SK-N-SH treated with all-trans-retinoic acid at 6 μM for 48 hours (cell line): Measurements from ENCODE around the gene GFI1B.

Experiments used
- ATAC-seq: fragments of 200-7000 bp; cut with Tn5 transposase; 3 replicates; pipeline ENCODE4 v1.9.1; 2020; ENCODE audit warnings: mild to moderate bottlenecking, moderate library complexity
- ARNTL ChIP-seq: fragments of 450-650 bp; formaldehyde crosslinking; IDR thresholded peaks from 2 replicates; pipeline ENCODE4 v1.5.0; 2020; ENCODE audit warnings: low read depth, mild to moderate bottlenecking, moderate library complexity, borderline replicate concordance
- BACH2 ChIP-seq: fragments of 250-450 bp; sonication (Bioruptor Pico); IDR thresholded peaks from 2 replicates; pipeline ENCODE4 v1.9.0; 2021; ENCODE audit warnings: mild to moderate bottlenecking, borderline replicate concordance
- CSDC2 ChIP-seq: fragments of 250-450 bp; sonication (Bioruptor Pico); IDR thresholded peaks from 2 replicates; pipeline ENCODE4 v1.5.0; 2020; ENCODE audit warnings: mild to moderate bottlenecking, moderate library complexity
- CSRNP3 ChIP-seq: fragments of 250-450 bp; sonication (Bioruptor Pico); IDR thresholded peaks from 2 replicates; pipeline ENCODE4 v1.5.1; 2021; ENCODE audit warnings: mild to moderate bottlenecking, moderate library complexity
- ESRRG ChIP-seq: fragments of 250-450 bp; sonication (Bioruptor Pico); IDR thresholded peaks from 2 replicates; pipeline ENCODE4 v1.6.1; 2021; ENCODE audit warnings: mild to moderate bottlenecking
- GLIS3 ChIP-seq: fragments of 250-450 bp; sonication (Bioruptor Pico); IDR thresholded peaks from 2 replicates; pipeline ENCODE4 v1.5.0; 2020; ENCODE audit warnings: mild to moderate bottlenecking, moderate library complexity
- ISL1 ChIP-seq: fragments of 250-450 bp; sonication (Bioruptor Pico); IDR thresholded peaks from 2 replicates; pipeline ENCODE4 v2.1.2; 2022; ENCODE audit warnings: mild to moderate bottlenecking, moderate library complexity
- OSR1 ChIP-seq: fragments of 250-450 bp; sonication (Bioruptor Pico); IDR thresholded peaks from 2 replicates; pipeline ENCODE4 v1.8.0; 2022; ENCODE audit warnings: moderate library complexity, mild to moderate bottlenecking, inconsistent platforms
- PATZ1 ChIP-seq: fragments of 250-450 bp; sonication (Bioruptor Pico); IDR thresholded peaks from 2 replicates; pipeline ENCODE4 v1.8.0; 2020; ENCODE audit warnings: mild to moderate bottlenecking, moderate library complexity, borderline replicate concordance
- PPARA ChIP-seq: fragments of 250-450 bp; sonication (Bioruptor Pico); IDR thresholded peaks from 2 replicates; pipeline ENCODE4 v1.5.0; 2020; ENCODE audit warnings: mild to moderate bottlenecking, borderline replicate concordance
- RARB ChIP-seq: fragments of 250-450 bp; sonication (Bioruptor Pico); IDR thresholded peaks from 2 replicates; pipeline ENCODE4 v1.8.0; 2021; ENCODE audit warnings: mild to moderate bottlenecking, moderate library complexity
- SNAI2 ChIP-seq: fragments of 250-450 bp; sonication (Bioruptor Pico); IDR thresholded peaks from 2 replicates; pipeline ENCODE4 v1.5.0; 2020; ENCODE audit warnings: mild to moderate bottlenecking, moderate library complexity
- TCF4 ChIP-seq: fragments of 250-450 bp; sonication (Bioruptor Pico); IDR thresholded peaks from 2 replicates; pipeline ENCODE4 v1.8.0; 2021; ENCODE audit warnings: mild to moderate bottlenecking, moderate library complexity, borderline replicate concordance
- TSHZ2 ChIP-seq: fragments of 250-450 bp; sonication (Bioruptor Pico); IDR thresholded peaks from 2 replicates; pipeline ENCODE4 v1.5.0; 2020; ENCODE audit warnings: mild to moderate bottlenecking, moderate library complexity
- ZC3H10 ChIP-seq: fragments of 250-450 bp; sonication (Bioruptor Pico); IDR thresholded peaks from 2 replicates; pipeline ENCODE4 v1.5.1; 2021; ENCODE audit warnings: mild to moderate bottlenecking, moderate library complexity
- ZFP3 ChIP-seq: fragments of 250-450 bp; sonication (Bioruptor Pico); IDR thresholded peaks from 2 replicates; pipeline ENCODE4 v1.5.0; 2020; ENCODE audit warnings: mild to moderate bottlenecking, moderate library complexity
- ZFP30 ChIP-seq: fragments of 450-650 bp; formaldehyde crosslinking; IDR thresholded peaks from 2 replicates; pipeline ENCODE4 v1.5.0; 2022; ENCODE audit warnings: mild to moderate bottlenecking, moderate library complexity
- ZNF565 ChIP-seq: fragments of 450-650 bp; formaldehyde crosslinking; conservative IDR thresholded peaks from 2 replicates; pipeline ENCODE4 v1.5.0; 2020; ENCODE audit warnings: low read depth, mild to moderate bottlenecking, moderate library complexity
- ZNF70 ChIP-seq: fragments of 450-650 bp; formaldehyde crosslinking; IDR thresholded peaks from 2 replicates; pipeline ENCODE4 v1.5.0; 2020; ENCODE audit warnings: mild to moderate bottlenecking, moderate library complexity
- TF ChIP-seq, protein P1 (sequence below): fragments of 250-450 bp; sonication (Bioruptor Pico); IDR thresholded peaks from 2 replicates; pipeline ENCODE4 v1.5.1; 2020; ENCODE audit warnings: low read depth, mild to moderate bottlenecking, moderate library complexity
- TF ChIP-seq, protein P2 (sequence below): fragments of 250-450 bp; sonication (Bioruptor Pico); IDR thresholded peaks from 2 replicates; pipeline ENCODE4 v1.8.0; 2021; ENCODE audit warnings: low read depth, mild to moderate bottlenecking, moderate library complexity, borderline replicate concordance

Gene GFI1B

GRCh38 chr9:132984202-132985070 lies 5.9 kb downstream of the GFI1B start (continued):
- no peak for TF ChIP-seq TSHZ2 (CRISPR knock-in tag)

- TF ChIP-seq ZC3H10 (CRISPR knock-in tag) = no peak
- TF ChIP-seq PATZ1 (CRISPR knock-in tag) = no peak
- TF ChIP-seq RARB (CRISPR knock-in tag) = no peak
- no peak for TF ChIP-seq TCF4 (CRISPR knock-in tag)
- TF ChIP-seq CSRNP3 = no peak
- no peak for TF ChIP-seq ESRRG (CRISPR knock-in tag)
- TF ChIP-seq ZNF565 (CRISPR knock-in tag) = no peak
- TF ChIP-seq, protein P1, sequence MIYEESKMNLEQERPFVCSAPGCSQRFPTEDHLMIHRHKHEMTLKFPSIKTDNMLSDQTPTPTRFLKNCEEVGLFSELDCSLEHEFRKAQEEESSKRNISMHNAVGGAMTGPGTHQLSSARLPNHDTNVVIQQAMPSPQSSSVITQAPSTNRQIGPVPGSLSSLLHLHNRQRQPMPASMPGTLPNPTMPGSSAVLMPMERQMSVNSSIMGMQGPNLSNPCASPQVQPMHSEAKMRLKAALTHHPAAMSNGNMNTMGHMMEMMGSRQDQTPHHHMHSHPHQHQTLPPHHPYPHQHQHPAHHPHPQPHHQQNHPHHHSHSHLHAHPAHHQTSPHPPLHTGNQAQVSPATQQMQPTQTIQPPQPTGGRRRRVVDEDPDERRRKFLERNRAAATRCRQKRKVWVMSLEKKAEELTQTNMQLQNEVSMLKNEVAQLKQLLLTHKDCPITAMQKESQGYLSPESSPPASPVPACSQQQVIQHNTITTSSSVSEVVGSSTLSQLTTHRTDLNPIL (CRISPR knock-in tag) = no peak
- no peak for TF ChIP-seq PPARA (CRISPR knock-in tag)
- TF ChIP-seq SNAI2 (CRISPR knock-in tag) = no peak
- TF ChIP-seq GLIS3 = no peak
- TF ChIP-seq ZFP30 = no peak
- no peak for TF ChIP-seq CSDC2
- no peak for TF ChIP-seq ARNTL (CRISPR knock-in tag)
- TF ChIP-seq ZNF70 (CRISPR knock-in tag) = no peak
- TF ChIP-seq ISL1 (CRISPR knock-in tag) = no peak
- TF ChIP-seq, all 23 proteins: peak for 0
- ATAC-seq = no peak
These were observed 6.5 kb downstream of the GFI1B start for GRCh38 chr9:132985071-132985350.

DNA sequence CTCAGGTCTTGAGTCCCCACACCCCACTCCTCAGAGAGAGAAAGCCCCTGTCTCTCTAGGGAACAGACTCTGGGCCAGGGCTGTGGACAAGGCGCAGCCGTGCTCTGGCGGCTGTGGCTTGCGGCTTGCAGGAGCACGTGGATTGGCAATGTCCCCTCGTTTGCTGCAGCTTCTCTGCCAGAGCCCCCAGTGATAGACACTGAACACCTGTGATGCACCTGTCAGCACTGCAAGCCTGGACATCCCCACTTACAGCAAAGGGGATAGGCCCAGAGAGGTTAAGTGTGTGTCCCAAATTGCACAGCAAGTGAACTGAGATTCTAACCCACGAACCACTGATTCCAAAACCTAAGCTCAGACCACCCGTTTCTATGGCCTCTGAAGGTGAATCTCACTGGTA lies 7.0 kb downstream of the GFI1B start:
- ATAC-seq = no peak

More for the DNA sequence above, 7.0 kb downstream of the GFI1B start:
- TF ChIP-seq OSR1 (CRISPR knock-in tag) (no peak), GLIS3 (no peak), CSRNP3 (no peak), ARNTL (CRISPR knock-in tag) (no peak), ISL1 (CRISPR knock-in tag) (no peak), TSHZ2 (CRISPR knock-in tag) (no peak), ZFP3 (no peak), ZNF70 (CRISPR knock-in tag) (no peak), BACH2 (CRISPR knock-in tag) (no peak)
- TF ChIP-seq, protein P2, sequence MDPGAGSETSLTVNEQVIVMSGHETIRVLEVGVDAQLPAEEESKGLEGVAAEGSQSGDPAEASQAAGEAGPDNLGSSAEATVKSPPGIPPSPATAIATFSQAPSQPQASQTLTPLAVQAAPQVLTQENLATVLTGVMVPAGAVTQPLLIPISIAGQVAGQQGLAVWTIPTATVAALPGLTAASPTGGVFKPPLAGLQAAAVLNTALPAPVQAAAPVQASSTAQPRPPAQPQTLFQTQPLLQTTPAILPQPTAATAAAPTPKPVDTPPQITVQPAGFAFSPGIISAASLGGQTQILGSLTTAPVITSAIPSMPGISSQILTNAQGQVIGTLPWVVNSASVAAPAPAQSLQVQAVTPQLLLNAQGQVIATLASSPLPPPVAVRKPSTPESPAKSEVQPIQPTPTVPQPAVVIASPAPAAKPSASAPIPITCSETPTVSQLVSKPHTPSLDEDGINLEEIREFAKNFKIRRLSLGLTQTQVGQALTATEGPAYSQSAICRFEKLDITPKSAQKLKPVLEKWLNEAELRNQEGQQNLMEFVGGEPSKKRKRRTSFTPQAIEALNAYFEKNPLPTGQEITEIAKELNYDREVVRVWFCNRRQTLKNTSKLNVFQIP (CRISPR knock-in tag) = no peak
- TF ChIP-seq, protein P1 (CRISPR knock-in tag) = no peak
- TF ChIP-seq, all 23 proteins: peak for 0
